OCI-LY7 (cell line): Measurements from ENCODE around the gene MTAP.

Experiments
- CTCF ChIP-seq: fragments of 200-600 bp; sonication (generic); conservative IDR thresholded peaks from 2 replicates; pipeline ENCODE4 v1.5.1; 2014; ENCODE audit warnings: mild to moderate bottlenecking, antibody characterized with exemption, low read length, moderate library complexity, mixed read lengths
- EZH2phosphoT487 ChIP-seq: fragments of 200-600 bp; sonication (generic); IDR thresholded peaks from 2 replicates; pipeline ENCODE4 v1.6.1; 2018; ENCODE audit warnings: low read depth, borderline replicate concordance, mild to moderate bottlenecking, mixed run types, antibody characterized with exemption, low read length, moderate library complexity, mixed read lengths

GRCh38 chr9:21810881-21811280 lies 8.4 kb downstream of the MTAP start:
- TF ChIP-seq CTCF (no peak), EZH2phosphoT487 (no peak)
